HepG2 (cell line): ENCODE measurements around the gene DHRS7. TPM values are rescaled to one million over a fixed set of nuclear protein-coding genes. Genes with fewer than 3 reads are reported as not detected.

Experiments used
- ATAC-seq: fragments of 200-7000 bp; cut with Tn5 transposase; 3 replicates; pipeline ENCODE4 v1.9.1; 2020; ENCODE audit warnings: mild to moderate bottlenecking, moderate library complexity
- BruUV-seq: library from RNA; stranded (reverse); fragments of 400-500 nt; replicated peaks from 2 replicates; lab custom pipeline; 2021; lab: Mats Ljungman, UMichigan
- CTCF ChIA-PET: fragments of 300-600 bp; formaldehyde crosslinking; extraction: SDS; loops from one replicate; lab custom pipeline; 2021; ENCODE audit warnings: low total read pairs, inconsistent platforms, low intra/inter-chr PET ratio; lab: Yijun Ruan, JAX
- POLR2A ChIA-PET: fragments of 350-600 bp; sonication (Branson Sonifier 250); formaldehyde crosslinking; loops from one replicate; lab custom pipeline; 2020; ENCODE audit warnings: antibody characterized with exemption, inconsistent platforms; lab: Yijun Ruan, JAX
- DNase-seq: peaks from one replicate; pipeline ENCODE4 v3.0.0-alpha.2; 2015; ENCODE audit warnings: low spot score
- FAIRE-seq: peaks from 3 replicates; lab custom pipeline; 2011; peaks lifted over from hg19 to GRCh38; lab: Jason Lieb, UNC
- H2AFZ ChIP-seq: one replicate; pipeline ENCODE4 v1.6.1; 2011; ENCODE audit warnings: low read length, inconsistent platforms
- H3K27ac ChIP-seq: fragments of 300-600 bp; 3 replicates; pipeline ENCODE4 v1.8.0; 2011; ENCODE audit warnings: mixed run types, mild to moderate bottlenecking, mixed read lengths, low read length, inconsistent platforms; ENCODE audit not compliant: insufficient read depth; ENCODE audit errors: extremely low read length
- H3K27me3 ChIP-seq, 2 experiments: fragments of 200-600 bp in 1 of 2; 2 replicates in 1 of 2; 3 replicates in 1 of 2; pipeline versions ENCODE4 v1.6.0 to v1.8.0; 2011; ENCODE audit warnings: low read length in 2 of 2, mild to moderate bottlenecking in 2 of 2, moderate library complexity in 2 of 2, inconsistent platforms in 1 of 2; ENCODE audit not compliant: insufficient read depth in 2 of 2, control insufficient read depth in 1 of 2
- H3K36me3 ChIP-seq, 2 experiments: fragments of 200-600 bp in 1 of 2; replicated peaks in 1 of 2; 2 replicates in 1 of 2; 3 replicates in 1 of 2; pipeline versions ENCODE4 v1.5.1 to v1.8.0; 2011; ENCODE audit warnings: low read length in 2 of 2, inconsistent platforms in 1 of 2; ENCODE audit not compliant: insufficient read depth in 2 of 2, control insufficient read depth in 1 of 2
- H3K4me1 ChIP-seq: 2 replicates; pipeline ENCODE4 v1.5.1; 2012; ENCODE audit warnings: low read length, inconsistent platforms; ENCODE audit not compliant: insufficient read depth
- H3K4me2 ChIP-seq: 2 replicates; pipeline ENCODE4 v1.6.0; 2011; ENCODE audit warnings: low read depth, low read length, inconsistent platforms
- H3K4me3 ChIP-seq, 3 experiments: fragments of 200-600 bp in 1 of 3; sonication (generic), shearing (Covaris generic) in 1 of 3; replicated peaks in 1 of 3; 2 replicates each; pipeline ENCODE4 v1.5.1; 2011 to 2016; ENCODE audit warnings: low read length in 3 of 3, inconsistent platforms in 2 of 3, low read depth in 2 of 3, mild to moderate bottlenecking in 2 of 3, control low read depth in 1 of 3, mixed read lengths in 1 of 3; ENCODE audit not compliant: insufficient read depth in 1 of 3
- H3K79me2 ChIP-seq: one replicate; pipeline ENCODE4 v1.6.1; 2011; ENCODE audit warnings: low read length, inconsistent platforms; ENCODE audit not compliant: insufficient read depth
- H3K9ac ChIP-seq: 2 replicates; pipeline ENCODE4 v1.6.0; 2011; ENCODE audit warnings: mild to moderate bottlenecking, low read depth, low read length, inconsistent platforms; ENCODE audit not compliant: insufficient read depth
- H3K9me3 ChIP-seq: 2 replicates; pipeline ENCODE4 v1.5.1; 2012; ENCODE audit warnings: mild to moderate bottlenecking, low read length
- H4K20me1 ChIP-seq: 2 replicates; pipeline ENCODE4 v1.6.0; 2011; ENCODE audit warnings: inconsistent platforms, mild to moderate bottlenecking, low read length, moderate library complexity; ENCODE audit not compliant: insufficient read depth
- HNRNPLL ChIP-seq: fragments of 200-400 bp; formaldehyde crosslinking; IDR thresholded peaks from 2 replicates; pipeline ENCODE4 v1.6.1; 2017; ENCODE audit warnings: mild to moderate bottlenecking, low read depth, low read length; ENCODE audit not compliant: poor library complexity, severe bottlenecking
- HOXA7 ChIP-seq: sonication (generic); formaldehyde crosslinking; IDR thresholded peaks from 2 replicates; pipeline ENCODE4 v1.8.1; 2022; ENCODE audit warnings: mild to moderate bottlenecking, missing genetic modification reagents, moderate library complexity
- KLF12 ChIP-seq: sonication (generic); formaldehyde crosslinking; IDR thresholded peaks from 2 replicates; pipeline ENCODE4 v1.4.0; 2020; ENCODE audit warnings: missing genetic modification reagents, borderline replicate concordance
- MIXL1 ChIP-seq: IDR thresholded peaks from 2 replicates; pipeline ENCODE4 v1.6.1; 2016
- REST ChIP-seq, 2 experiments: IDR thresholded peaks; 2 replicates each; pipeline ENCODE4 v1.6.1; 2011 to 2012; ENCODE audit warnings: low read length in 2 of 2, borderline replicate concordance in 1 of 2, low read depth in 1 of 2, mild to moderate bottlenecking in 1 of 2, moderate library complexity in 1 of 2
- ZNF572 ChIP-seq: sonication (generic); formaldehyde crosslinking; IDR thresholded peaks from 2 replicates; pipeline ENCODE4 v1.5.1; 2020; ENCODE audit warnings: mild to moderate bottlenecking, missing genetic modification reagents
- WGBS: methylation state at CpG from one replicate; pipeline ENCODE4 v1.1.6; 2017; ENCODE audit warnings: low lambda C conversion rate; 5-methylcytosine and 5-hydroxymethylcytosine counted together
- in situ Hi-C: cut with HindIII; loops from 2 replicates; pipeline ENCODE4 v1.10.0; 2017; ENCODE audit warnings: low pct_unique_long_range_greater_than_20kb; ENCODE audit not compliant: extremely low pct_ligation_motif_present
- intact Hi-C: fragments of 100-400 bp; cut with micrococcal nuclease; formaldehyde crosslinking; loops from one replicate; pipeline ENCODE4 v1.10.0; 2022; ENCODE audit not compliant: unreplicated experiment
- polyA plus RNA-seq, 8 experiments: library from polyadenylated mRNA; depleted of rRNA in 3 of 8; stranded (reverse) in 7 of 8; unstranded in 1 of 8; fragments of >200 nt; fragmentation: Illumina TruSeq in 4 of 8; extraction: Trizol in 4 of 8; gene quantifications; 2 replicates each; pipeline versions ENCODE4 v1.2.1 to v1.2.3, GENCODE V29; 2011 to 2016; ENCODE audit warnings: low read depth in 4 of 8, missing spikeins in 1 of 8, mixed read lengths in 1 of 8; ENCODE audit not compliant: insufficient read depth in 1 of 8
- total RNA-seq, 5 experiments: library from RNA; depleted of rRNA; stranded (reverse); fragments of >200 nt; fragmentation: Illumina TruSeq; extraction: Trizol; gene quantifications; 2 replicates each; pipeline ENCODE4 v1.2.3, GENCODE V29; 2016; ENCODE audit warnings: low read depth in 1 of 5

Gene DHRS7
- total and polyA plus RNA-seq, 2 of the 13 experiments (the other 11 are each of a cell fraction or from before 2014, with no cell fraction given), result 20.8 to 44.4 TPM

- Histone ChIP-seq H3K36me3 (peaks cover 7 to 13% of the 10 kb centered on the region in 2 experiments; a peak in 4 of 5 replicates), H4K20me1 (0 out of 2 replicates have a peak, but pooled peaks cover 3% of the 10 kb centered on the region), H3K4me1 (peaks cover 33% of the 10 kb centered on the region), H3K27me3 (no peaks in the 10 kb centered on the region), H3K79me2 (peaks cover 87% of the 10 kb centered on the region), H2AFZ (no peak overlapping the region), H3K9ac (no peak overlapping the region), H3K9me3 (no peaks in the 10 kb centered on the region), H3K27ac (no peak overlapping the region), H3K4me2 (no peak overlapping the region), H3K4me3 (no peak overlapping the region)
- WGBS, result 97% methylated on average over 3 of the region's 6 CpGs
- TF ChIP-seq HNRNPLL (no peak), HOXA7 (no peak), MIXL1 (CRISPR knock-in tag) (no peak), KLF12 (CRISPR knock-in tag) (no peak), ZNF572 (CRISPR knock-in tag) (no peak), REST (IDR thresholded peaks at IDR 0.05; ENCODE audit: borderline replicate concordance in 1 of 2, low read depth in 1 of 2, low read length in 2 of 2) (no peak)
- BruUV-seq, result no TSS peak
- intact Hi-C loops (no loop called here), in situ Hi-C loops (no loop called here)
- DNase-seq (no peak), FAIRE-seq (no peak), ATAC-seq (no peak)
- ChIA-PET CTCF (no interaction called here), POLR2A (no interaction called here)
Measured at GRCh38 chr14:60097974-60098373, 67.2 kb downstream of the DHRS7 start.
